Left lung (tissue), 10 donors: ENCODE measurements around the gene CAPZB. TPM values are rescaled to one million over a fixed set of nuclear protein-coding genes. Genes with fewer than 3 reads are reported as not detected.
"Not testable (repeated sequence)": the region's sequence is repeated elsewhere in the genome, so short reads cannot be mapped to it uniquely, and the experiment has no call there.

ENCODE experiments used
- ATAC-seq: fragments of 200-7000 bp; cut with Tn5 transposase; one replicate; pipeline ENCODE4 v1.9.1; 2020; ENCODE audit warnings: moderate library complexity
- DNase-seq, 4 donors: peaks; one replicate each; pipeline ENCODE4 v3.0.0-alpha.2; 2013 to 2020
- H3K27ac ChIP-seq, 2 donors: fragments of 200-600 bp; sonication (generic) in 1 of 2; one replicate each; pipeline versions ENCODE4 v1.5.0 to v1.8.0; 2020 to 2021
- H3K27me3 ChIP-seq, 2 donors: fragments of 200-600 bp; sonication (generic) in 1 of 2; one replicate each; pipeline versions ENCODE4 v1.5.0 to v1.8.0; 2020 to 2021
- H3K36me3 ChIP-seq, 2 donors: fragments of 200-600 bp; sonication (generic) in 1 of 2; one replicate each; pipeline versions ENCODE4 v1.5.0 to v1.8.0; 2020 to 2021
- H3K4me1 ChIP-seq, 2 donors: fragments of 200-600 bp; one replicate each; pipeline ENCODE4 v1.8.0; 2021
- H3K4me3 ChIP-seq, 2 donors: fragments of 200-600 bp; sonication (generic) in 1 of 2; one replicate each; pipeline versions ENCODE4 v1.5.0 to v1.8.0; 2020 to 2021; ENCODE audit warnings: mild to moderate bottlenecking in 1 of 2
- H3K9me3 ChIP-seq, 2 donors: fragments of 200-600 bp; sonication (generic) in 1 of 2; one replicate each; pipeline versions ENCODE4 v1.5.0 to v1.8.0; 2020 to 2021
- intact Hi-C, 2 donors: fragments of 100-400 bp; cut with DNase I; formaldehyde crosslinking; loops; one replicate each; pipeline versions ENCODE4 v1.11.2 to v1.14.2; 2022
- polyA plus RNA-seq, 6 donors: library from polyadenylated mRNA; unstranded; fragments of 120-200 nt; gene quantifications; one replicate each; pipeline ENCODE4 v1.2.1, GENCODE V29; 2013; ENCODE audit not compliant: insufficient read length in 6 of 6
- total RNA-seq, 2 donors: library from RNA; stranded (reverse); fragmentation: NEBNext Ultra II Directional; extraction: Animal tissue kit (Norgen Biotek cat#: 25700); gene quantifications; one replicate each; pipeline ENCODE4 v1.2.1, GENCODE V29; 2021
- TF ChIP-seq, protein P1 (sequence below), 2 donors: fragments of 200-600 bp; sonication (generic) in 1 of 2; IDR thresholded peaks; one replicate each; pipeline versions ENCODE4 v1.5.0 to v1.8.0; 2021; ENCODE audit warnings: antibody characterized with exemption in 2 of 2
- donor health status: DM: no; HTN: yes; CAD: no.
- donor health status: DM: no; HTN: no; CAD: no.

The CAPZB gene
- total and polyA plus RNA-seq, 8 donors, result 223 to 327 (median 256) TPM

GRCh38 chr1:19307794-19308508 lies 177.4 kb downstream of the CAPZB start:
- Histone ChIP-seq H3K27ac (no peak overlapping the region), H3K27me3 (no peaks in the 10 kb centered on the region), H3K4me3 (no peak overlapping the region), H3K36me3 (peaks cover 0 to 56% of the 10 kb centered on the region in 2 donors), H3K9me3 (no peaks in the 10 kb centered on the region), H3K4me1 (peaks cover 10 to 15% of the 10 kb centered on the region in 2 donors)
- TF ChIP-seq, protein P1, sequence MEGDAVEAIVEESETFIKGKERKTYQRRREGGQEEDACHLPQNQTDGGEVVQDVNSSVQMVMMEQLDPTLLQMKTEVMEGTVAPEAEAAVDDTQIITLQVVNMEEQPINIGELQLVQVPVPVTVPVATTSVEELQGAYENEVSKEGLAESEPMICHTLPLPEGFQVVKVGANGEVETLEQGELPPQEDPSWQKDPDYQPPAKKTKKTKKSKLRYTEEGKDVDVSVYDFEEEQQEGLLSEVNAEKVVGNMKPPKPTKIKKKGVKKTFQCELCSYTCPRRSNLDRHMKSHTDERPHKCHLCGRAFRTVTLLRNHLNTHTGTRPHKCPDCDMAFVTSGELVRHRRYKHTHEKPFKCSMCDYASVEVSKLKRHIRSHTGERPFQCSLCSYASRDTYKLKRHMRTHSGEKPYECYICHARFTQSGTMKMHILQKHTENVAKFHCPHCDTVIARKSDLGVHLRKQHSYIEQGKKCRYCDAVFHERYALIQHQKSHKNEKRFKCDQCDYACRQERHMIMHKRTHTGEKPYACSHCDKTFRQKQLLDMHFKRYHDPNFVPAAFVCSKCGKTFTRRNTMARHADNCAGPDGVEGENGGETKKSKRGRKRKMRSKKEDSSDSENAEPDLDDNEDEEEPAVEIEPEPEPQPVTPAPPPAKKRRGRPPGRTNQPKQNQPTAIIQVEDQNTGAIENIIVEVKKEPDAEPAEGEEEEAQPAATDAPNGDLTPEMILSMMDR (IDR thresholded peaks at IDR 0.05), result no peak
- DNase-seq, result no peak
- intact Hi-C loops, result no loop called here
- ATAC-seq, result no peak

DNA sequence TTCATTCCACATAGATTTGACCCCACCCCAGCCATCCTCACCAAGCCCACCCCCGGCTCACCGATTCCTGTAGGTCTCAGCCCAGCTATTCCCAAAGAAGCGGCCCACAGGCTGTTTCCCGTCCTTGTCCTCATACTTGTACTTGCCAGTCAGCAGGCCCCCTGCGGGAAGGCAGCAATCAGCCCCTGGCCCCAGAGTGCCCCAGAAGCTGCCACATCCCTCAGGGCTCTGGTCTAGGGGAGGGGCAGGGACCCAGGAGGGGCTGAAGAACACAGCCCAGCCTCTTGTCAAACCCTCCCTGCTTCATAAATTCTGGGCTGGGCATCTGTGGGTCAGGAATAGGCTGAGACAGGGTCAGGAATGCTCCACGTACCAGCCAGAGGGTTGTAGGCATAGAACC lies 178.4 kb downstream of the CAPZB start:
- Histone ChIP-seq H3K27ac (no peak overlapping the region), H3K27me3 (no peaks in the 10 kb centered on the region), H3K4me1 (peaks cover 7 to 11% of the 10 kb centered on the region in 2 donors), H3K4me3 (no peak overlapping the region), H3K36me3 (peaks cover 0 to 61% of the 10 kb centered on the region in 2 donors), H3K9me3 (no peaks in the 10 kb centered on the region)
- TF ChIP-seq, protein P1 (IDR thresholded peaks at IDR 0.05), result no peak
- intact Hi-C loops, result no loop called here
- ATAC-seq (no peak), DNase-seq (no peak)

- Histone ChIP-seq H3K9me3 (no peaks in the 10 kb centered on the region), H3K27me3 (no peaks in the 10 kb centered on the region), H3K4me3 (no peak overlapping the region), H3K36me3 (peaks cover 0 to 61% of the 10 kb centered on the region in 2 donors), H3K27ac (no peak overlapping the region), H3K4me1 (peaks cover 3 to 4% of the 10 kb centered on the region in 2 donors)
- TF ChIP-seq, protein P1 (IDR thresholded peaks at IDR 0.05), result no peak
- DNase-seq (no peak), ATAC-seq (no peak)
- intact Hi-C loops, result no loop called here
Measured at GRCh38 chr1:19305880-19306279, 179.5 kb downstream of the CAPZB start.

GRCh38 chr1:19304081-19304480 lies 181.3 kb downstream of the CAPZB start:
- DNase-seq, ATAC-seq, H3K4me3 ChIP-seq, intact Hi-C loops, H3K9me3 ChIP-seq, H3K27ac ChIP-seq, H3K4me1 ChIP-seq, H3K27me3 ChIP-seq: not testable (repeated sequence)
- H3K36me3 ChIP-seq, result peaks cover 0 to 61% of the 10 kb centered on the region in 2 donors

- no peak for DNase-seq
- Histone ChIP-seq H3K9me3 (peaks cover 0 to 8% of the 10 kb centered on the region in 2 donors), H3K36me3 (peaks cover 0 to 28% of the 10 kb centered on the region in 2 donors), H3K4me3 (no peak overlapping the region), H3K4me1 (no peaks in the 10 kb centered on the region), H3K27me3 (no peaks in the 10 kb centered on the region), H3K27ac (no peak overlapping the region)
- intact Hi-C loops, result no loop called here
- TF ChIP-seq, protein P1 (IDR thresholded peaks at IDR 0.05), result no peak
- no peak for ATAC-seq
Measured at GRCh38 chr1:19300211-19300610, 185.1 kb downstream of the CAPZB start.

- TF ChIP-seq, protein P1 (IDR thresholded peaks at IDR 0.05), result no peak
- Histone ChIP-seq H3K4me1 (no peaks in the 10 kb centered on the region), H3K4me3 (no peak overlapping the region), H3K36me3 (no peaks in the 10 kb centered on the region), H3K27me3 (no peaks in the 10 kb centered on the region), H3K27ac (no peak overlapping the region), H3K9me3 (peaks cover 0 to 30% of the 10 kb centered on the region in 2 donors)
- DNase-seq (no peak), ATAC-seq (no peak)
- intact Hi-C loops, result no loop called here
Measured at GRCh38 chr1:19294638-19295037, 190.7 kb downstream of the CAPZB start.
